Psoas muscle (tissue), 8 donors: ENCODE results near the gene ARX. TPM values are rescaled to one million over a fixed set of nuclear protein-coding genes. Genes with fewer than 3 reads are reported as not detected.
A peak's percentile ranks its signal among the peaks of the same experiment; 100 is the strongest.

Source experiments
- ATAC-seq, 4 donors: fragments of 200-7000 bp; cut with Tn5 transposase; one replicate each; pipeline ENCODE4 v1.9.1; 2020; ENCODE audit warnings: moderate library complexity in 3 of 4, mild to moderate bottlenecking in 2 of 4
- DNase-seq, 2 donors: peaks; one replicate each; pipeline ENCODE4 v3.0.0-alpha.2; 2020
- H3K27ac ChIP-seq: fragments of 200-600 bp; one replicate; pipeline ENCODE4 v1.8.0; 2022
- H3K27me3 ChIP-seq, 3 donors: fragments of 200-600 bp in 1 of 3; one replicate each; pipeline versions ENCODE4 v1.6.1 to v1.8.0; 2013 to 2022; ENCODE audit warnings: low read length in 2 of 3, mild to moderate bottlenecking in 2 of 3, moderate library complexity in 1 of 3; ENCODE audit not compliant: insufficient read depth in 3 of 3
- H3K36me3 ChIP-seq, 2 donors: fragments of 200-600 bp in 1 of 2; one replicate each; pipeline versions ENCODE4 v1.6.1 to v1.8.0; 2013 to 2022; ENCODE audit warnings: low read depth in 1 of 2, mild to moderate bottlenecking in 1 of 2, moderate library complexity in 1 of 2; ENCODE audit not compliant: insufficient read depth in 1 of 2
- H3K4me1 ChIP-seq: fragments of 200-600 bp; one replicate; pipeline ENCODE4 v1.8.0; 2022
- H3K4me3 ChIP-seq: fragments of 200-600 bp; one replicate; pipeline ENCODE4 v1.8.0; 2022; ENCODE audit warnings: mild to moderate bottlenecking
- H3K9me3 ChIP-seq: fragments of 200-600 bp; one replicate; pipeline ENCODE4 v1.8.0; 2022
- WGBS, 3 donors: extraction: QIAGEN DNeasy Blood & Tissue Kit; methylation state at CpG; one replicate each; pipeline versions ENCODE4 v1.1.6 to v1.1.7; 2013; 5-methylcytosine and 5-hydroxymethylcytosine counted together
- intact Hi-C, 2 donors: fragments of 100-400 bp; cut with DNase I; formaldehyde crosslinking; loops; one replicate each; pipeline versions ENCODE4 v1.11.0 to v1.14.2; 2022
- polyA plus RNA-seq, 3 donors: library from polyadenylated mRNA; stranded (reverse); fragments of 200-250 nt; gene quantifications; one replicate each; pipeline ENCODE4 v1.2.3, GENCODE V29; 2013
- total RNA-seq, 4 donors: library from RNA; stranded (reverse); fragmentation: NEBNext Ultra II Directional in 2 of 4; extraction: Animal tissue kit (Norgen Biotek cat#: 25700) in 2 of 4; gene quantifications; one replicate each; pipeline versions ENCODE4 v1.2.1 to v1.2.4, GENCODE V29; 2021 to 2023
- TF ChIP-seq, protein P1 (sequence below): fragments of 200-600 bp; IDR thresholded peaks from one replicate; pipeline ENCODE4 v1.8.0; 2022; ENCODE audit warnings: antibody characterized with exemption
- donor health status: healthy with polysubstance abuse.
- donor health status: DM: no; HTN: no; CAD: no; lungs with moderate emphysema.
- donor health status: Bipolar disorder and iron deficiency.
- donor health status: healthy.
- donor health status: DM: yes; HTN: yes; CAD: no.
- donor health status: DM: no; HTN: no; CAD: no.
- donor health status: DM: no; HTN: no; CAD: no.
- donor health status: DM: yes; HTN: yes; CAD: no.

The ARX gene
- total and polyA plus RNA-seq, 7 donors, result 0.64 to 12.8 (median 3.0) TPM

DNA sequence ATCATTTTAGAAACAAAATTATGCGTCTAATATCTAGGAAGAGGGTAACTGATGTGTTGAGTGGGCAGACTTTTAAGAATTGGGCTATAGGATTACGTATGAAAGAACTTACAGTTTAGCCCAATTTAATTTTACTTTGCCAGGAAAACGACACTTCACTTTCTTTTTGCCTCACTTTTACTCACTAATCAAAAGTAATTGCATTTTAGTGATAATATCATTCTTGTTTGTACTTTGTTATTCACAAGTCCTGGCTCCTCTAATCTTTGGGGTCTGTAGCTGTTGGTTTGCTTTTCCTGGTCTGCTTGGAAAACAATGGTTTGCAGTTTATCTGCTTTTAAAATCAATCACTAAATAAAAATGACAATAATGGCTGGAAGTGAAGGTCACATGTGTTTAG is 2.9 kb upstream of the ARX start:
- H3K36me3 ChIP-seq, result no peaks in the 10 kb centered on the region
- TF ChIP-seq, protein P1, sequence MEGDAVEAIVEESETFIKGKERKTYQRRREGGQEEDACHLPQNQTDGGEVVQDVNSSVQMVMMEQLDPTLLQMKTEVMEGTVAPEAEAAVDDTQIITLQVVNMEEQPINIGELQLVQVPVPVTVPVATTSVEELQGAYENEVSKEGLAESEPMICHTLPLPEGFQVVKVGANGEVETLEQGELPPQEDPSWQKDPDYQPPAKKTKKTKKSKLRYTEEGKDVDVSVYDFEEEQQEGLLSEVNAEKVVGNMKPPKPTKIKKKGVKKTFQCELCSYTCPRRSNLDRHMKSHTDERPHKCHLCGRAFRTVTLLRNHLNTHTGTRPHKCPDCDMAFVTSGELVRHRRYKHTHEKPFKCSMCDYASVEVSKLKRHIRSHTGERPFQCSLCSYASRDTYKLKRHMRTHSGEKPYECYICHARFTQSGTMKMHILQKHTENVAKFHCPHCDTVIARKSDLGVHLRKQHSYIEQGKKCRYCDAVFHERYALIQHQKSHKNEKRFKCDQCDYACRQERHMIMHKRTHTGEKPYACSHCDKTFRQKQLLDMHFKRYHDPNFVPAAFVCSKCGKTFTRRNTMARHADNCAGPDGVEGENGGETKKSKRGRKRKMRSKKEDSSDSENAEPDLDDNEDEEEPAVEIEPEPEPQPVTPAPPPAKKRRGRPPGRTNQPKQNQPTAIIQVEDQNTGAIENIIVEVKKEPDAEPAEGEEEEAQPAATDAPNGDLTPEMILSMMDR, result no peak
- no peaks in the 10 kb centered on the region for H3K9me3 ChIP-seq
- no peak overlapping the region for H3K4me3 ChIP-seq
- peaks cover 0 to 99% (median 13%) of the 10 kb centered on the region in 3 donors for H3K27me3 ChIP-seq
- DNase-seq, result no peak
- intact Hi-C loops, result loop anchor here in 1 of 2 donors (5.0 to 10.0 kb wide), 3 partner anchors 124 to 264 kb away; no protein-coding TSS in a partner anchor
- H3K27ac ChIP-seq, result no peak overlapping the region
- H3K4me1 ChIP-seq, result peaks cover 5% of the 10 kb centered on the region
- no peak for ATAC-seq
- WGBS, 3 donors, result 30 to 38% (median 36%) methylated on average over 3 of the region's 3 CpGs

DNA sequence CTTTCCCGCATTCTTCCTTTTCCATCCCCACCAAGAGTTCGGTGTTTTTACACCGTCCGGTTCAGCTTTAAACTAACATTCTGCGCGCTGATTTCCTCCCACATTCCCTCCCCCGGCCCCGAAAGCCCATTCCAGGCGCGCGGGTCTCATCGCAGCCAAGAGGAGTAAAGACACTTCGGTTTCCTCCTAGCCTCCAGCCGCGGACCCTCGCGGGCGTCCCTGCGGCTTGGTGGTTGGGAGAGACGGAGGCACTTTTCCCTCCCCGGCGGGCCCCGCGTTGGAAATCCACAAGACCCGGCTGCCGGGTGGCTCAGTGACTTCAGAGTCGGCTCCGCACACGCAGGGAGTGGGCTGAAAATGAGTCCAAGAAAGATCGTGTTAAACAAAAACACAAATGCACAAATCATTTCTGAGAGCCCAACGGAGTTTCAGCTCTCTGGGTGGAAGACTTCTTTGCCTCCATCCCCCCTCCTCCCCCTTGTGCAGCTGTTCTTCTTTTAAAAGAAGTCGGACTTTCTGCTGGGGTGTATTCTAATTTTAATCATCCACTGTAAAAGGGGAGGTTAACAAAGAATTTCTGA is 2.0 kb upstream of the ARX start:
- intact Hi-C loops, result loop anchor here in 1 of 2 donors (5.0 to 10.0 kb wide), 3 partner anchors 125 to 263 kb away; no protein-coding TSS in a partner anchor
- H3K27me3 ChIP-seq, result peaks cover 0 to 94% (median 13%) of the 10 kb centered on the region in 3 donors
- H3K4me1 ChIP-seq, result peaks cover 5% of the 10 kb centered on the region
- no peaks in the 10 kb centered on the region for H3K36me3 ChIP-seq
- ATAC-seq, result no peak
- H3K4me3 ChIP-seq, result peak overlapping the region; percentile 56
- WGBS, 3 donors, result 2 to 17% (median 2%) methylated on average over 24 to 32 of the region's 32 CpGs
- DNase-seq, result peak in 1 of 2 donors; percentile 52
- TF ChIP-seq, protein P1, result no peak
- H3K9me3 ChIP-seq, result no peaks in the 10 kb centered on the region
- no peak overlapping the region for H3K27ac ChIP-seq

DNA sequence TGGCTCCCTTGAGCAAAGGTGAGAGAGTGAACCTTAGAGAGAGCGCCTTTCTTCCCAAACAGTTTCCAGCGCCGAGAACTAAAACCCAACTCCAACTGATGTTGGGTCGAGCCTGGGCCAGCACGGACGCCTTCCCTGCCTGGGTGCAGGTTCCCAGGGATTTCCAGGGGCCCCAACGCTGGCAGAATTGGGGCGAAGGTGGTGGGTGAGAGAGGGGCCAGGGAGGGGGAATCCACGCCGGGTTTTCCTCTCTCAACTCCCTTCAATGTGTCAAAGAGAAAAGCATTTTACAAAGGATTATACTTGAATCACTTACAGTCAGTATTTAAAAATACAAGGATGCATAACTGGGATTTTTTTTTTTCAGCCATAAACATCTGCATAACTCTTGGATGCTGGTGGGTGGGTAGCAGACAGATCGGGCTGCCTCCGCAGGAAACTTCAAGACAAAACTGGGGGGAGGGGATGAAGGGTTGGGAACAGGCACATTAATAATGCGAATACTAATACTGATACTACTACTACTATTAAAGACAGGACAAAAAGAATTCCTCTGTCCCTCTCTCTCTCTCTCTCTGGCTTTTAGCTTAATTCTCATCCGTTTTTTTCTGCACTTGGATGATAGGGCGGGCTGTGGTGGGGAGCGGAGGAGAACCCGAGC is 1.3 kb upstream of the ARX start:
- peak overlapping the region; percentile 56 for H3K4me3 ChIP-seq
- ATAC-seq (no peak), DNase-seq (no peak)
- H3K27ac ChIP-seq, result no peak overlapping the region
- intact Hi-C loops, result loop anchor here in 1 of 2 donors (5.0 to 10.0 kb wide), 3 partner anchors 125 to 262 kb away; no protein-coding TSS in a partner anchor
- TF ChIP-seq, protein P1, result no peak
- WGBS, 3 donors, result 36 to 44% (median 43%) methylated on average over 16 to 17 of the region's 17 CpGs
- H3K9me3 ChIP-seq, result no peaks in the 10 kb centered on the region
- peaks cover 5% of the 10 kb centered on the region for H3K4me1 ChIP-seq
- H3K36me3 ChIP-seq, result no peaks in the 10 kb centered on the region
- peaks cover 0 to 95% (median 12%) of the 10 kb centered on the region in 3 donors for H3K27me3 ChIP-seq

DNA sequence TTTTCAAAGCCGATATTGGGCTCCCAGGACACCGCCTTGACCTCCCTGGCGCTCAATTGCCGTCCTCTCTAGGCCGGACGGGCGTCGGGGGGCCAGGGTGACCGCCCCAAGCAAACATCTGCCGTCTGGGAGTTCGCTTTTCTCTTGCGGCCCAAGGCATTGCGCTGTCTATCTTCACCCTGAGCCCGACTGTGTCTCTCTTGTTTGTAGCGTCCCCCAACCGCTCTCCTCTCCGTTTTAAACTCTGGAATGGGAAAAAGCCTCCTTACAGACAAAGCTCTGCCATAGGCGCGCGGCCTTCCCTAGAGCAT is 551 bp upstream of the ARX start:
- peaks cover 0 to 95% (median 11%) of the 10 kb centered on the region in 3 donors for H3K27me3 ChIP-seq
- intact Hi-C loops, result loop anchor here in 1 of 2 donors (5.0 to 10.0 kb wide), 3 partner anchors 126 to 262 kb away; no protein-coding TSS in a partner anchor

More for the DNA sequence above, 551 bp upstream of the ARX start:
- H3K36me3 ChIP-seq, result no peaks in the 10 kb centered on the region
- no peak for ATAC-seq
- H3K4me3 ChIP-seq, result no peak overlapping the region
- H3K4me1 ChIP-seq, result peaks cover 5% of the 10 kb centered on the region
- TF ChIP-seq, protein P1, result no peak
- 55 to 60% (median 56%) methylated on average over 20 of the region's 20 CpGs for WGBS, 3 donors
- no peak overlapping the region for H3K27ac ChIP-seq
- no peak for DNase-seq
- no peaks in the 10 kb centered on the region for H3K9me3 ChIP-seq
